Measurements from ENCODE around the gene ACSS2. TPM values are rescaled to one million over a fixed set of nuclear protein-coding genes. Genes with fewer than 3 reads are reported as not detected.

The ACSS2 gene
- total and polyA plus RNA-seq, 2 donors (not counting 1 experiment from before 2014, with no cell fraction given) = 10.5 to 22.1 TPM

- 90% methylated on average over 5 of the region's 7 CpGs for WGBS (ENCODE audit: insufficient coverage)
- Histone ChIP-seq H3K27ac (ENCODE audit: low read length in 2 of 2) (no peak overlapping the region), H3K4me1 (ENCODE audit: control insufficient read depth in 2 of 2, insufficient read depth in 2 of 2, low read length in 2 of 2) (no peaks in the 10 kb centered on the region), H3K4me3 (ENCODE audit: control extremely low read depth in 1 of 5, extremely low read depth in 1 of 5, insufficient read depth in 1 of 5, low read depth in 2 of 5, low read length in 4 of 5) (no peak overlapping the region), H2AFZ (ENCODE audit: insufficient read depth, low read depth, low read length, poor library complexity, severe bottlenecking) (no peak overlapping the region), H3K36me3 (replicated peaks in 1 of 2; ENCODE audit: control extremely low read depth in 1 of 2, control insufficient read depth in 1 of 2, extremely low read depth in 1 of 2, insufficient read depth in 2 of 2, low read length in 1 of 2) (no peaks in the 10 kb centered on the region), H3K9ac (ENCODE audit: low read length) (no peak overlapping the region), H3K4me2 (replicated peaks; ENCODE audit: low read depth, low read length, poor library complexity, severe bottlenecking) (no peak overlapping the region), H3K9me3 (ENCODE audit: control extremely low read depth in 1 of 3, control insufficient read depth in 2 of 3, insufficient read depth in 1 of 3, low read length in 2 of 3) (no peaks in the 10 kb centered on the region), H3K79me2 (ENCODE audit: control insufficient read depth, insufficient read depth, low read length) (no peaks in the 10 kb centered on the region), H3K27me3 (replicated peaks in 1 of 4; ENCODE audit: control extremely low read depth in 1 of 4, control insufficient read depth in 3 of 4, insufficient read depth in 4 of 4, low read length in 3 of 4) (no peaks in the 10 kb centered on the region), H4K20me1 (ENCODE audit: control insufficient read depth, insufficient read depth, low read length, poor library complexity, severe bottlenecking) (no peaks in the 10 kb centered on the region)
- Mint-ChIP-seq H3K9me3 (ENCODE audit: insufficient read depth) (no peaks in the 10 kb centered on the region), H3K4me3 (no peak overlapping the region), H3K4me1 (no peaks in the 10 kb centered on the region), H3K27ac (no peak overlapping the region), H3K27me3 (peaks cover 5% of the 10 kb centered on the region)
- DNase-seq (no peak), ATAC-seq (ENCODE audit: low read depth) (no peak)
- intact Hi-C loops (cut with micrococcal nuclease) = no loop called here
- ChIA-PET POLR2A (no interaction called here), CTCF (no interaction called here)
- TF ChIP-seq CTCF (IDR thresholded peaks at IDR 0.05) (no peak), EZH2 (IDR thresholded peaks at IDR 0.05; ENCODE audit: borderline replicate concordance, insufficient read depth, low read depth, low read length, poor library complexity, severe bottlenecking) (no peak)
These were observed 91.8 kb downstream of the ACSS2 start for GRCh38 chr20:34968042-34968775.

GRCh38 chr20:34970193-34970840 is 93.9 kb downstream of the ACSS2 start:
- WGBS (ENCODE audit: insufficient coverage) = 96% methylated on average over 7 of the region's 7 CpGs
- Mint-ChIP-seq H3K27me3 (no peaks in the 10 kb centered on the region), H3K27ac (no peak overlapping the region), H3K4me1 (no peaks in the 10 kb centered on the region), H3K4me3 (no peak overlapping the region), H3K9me3 (ENCODE audit: insufficient read depth) (no peaks in the 10 kb centered on the region)
- Histone ChIP-seq H4K20me1 (ENCODE audit: control insufficient read depth, insufficient read depth, low read length, poor library complexity, severe bottlenecking) (no peaks in the 10 kb centered on the region), H3K4me1 (ENCODE audit: control insufficient read depth in 2 of 2, insufficient read depth in 2 of 2, low read length in 2 of 2) (no peaks in the 10 kb centered on the region), H3K4me2 (replicated peaks; ENCODE audit: low read depth, low read length, poor library complexity, severe bottlenecking) (no peak overlapping the region), H3K4me3 (ENCODE audit: control extremely low read depth in 1 of 5, extremely low read depth in 1 of 5, insufficient read depth in 1 of 5, low read depth in 2 of 5, low read length in 4 of 5) (no peak overlapping the region), H2AFZ (ENCODE audit: insufficient read depth, low read depth, low read length, poor library complexity, severe bottlenecking) (no peak overlapping the region), H3K36me3 (replicated peaks in 1 of 2; ENCODE audit: control extremely low read depth in 1 of 2, control insufficient read depth in 1 of 2, extremely low read depth in 1 of 2, insufficient read depth in 2 of 2, low read length in 1 of 2) (no peaks in the 10 kb centered on the region), H3K9ac (ENCODE audit: low read length) (no peak overlapping the region), H3K27me3 (replicated peaks in 1 of 4; ENCODE audit: control extremely low read depth in 1 of 4, control insufficient read depth in 3 of 4, insufficient read depth in 4 of 4, low read length in 3 of 4) (no peaks in the 10 kb centered on the region), H3K79me2 (ENCODE audit: control insufficient read depth, insufficient read depth, low read length) (no peaks in the 10 kb centered on the region), H3K9me3 (ENCODE audit: control extremely low read depth in 1 of 3, control insufficient read depth in 2 of 3, insufficient read depth in 1 of 3, low read length in 2 of 3) (no peaks in the 10 kb centered on the region), H3K27ac (ENCODE audit: low read length in 2 of 2) (no peak overlapping the region)
- ATAC-seq (ENCODE audit: low read depth) = no peak
- no peak for DNase-seq
- ChIA-PET CTCF (no interaction called here), POLR2A (no interaction called here)
- TF ChIP-seq CTCF (IDR thresholded peaks at IDR 0.05) (no peak), EZH2 (IDR thresholded peaks at IDR 0.05; ENCODE audit: borderline replicate concordance, insufficient read depth, low read depth, low read length, poor library complexity, severe bottlenecking) (no peak)
- intact Hi-C loops (cut with micrococcal nuclease) = no loop called here

Measured in B cell (primary cell).